Measurements from ENCODE around the gene C11orf97.

DNA sequence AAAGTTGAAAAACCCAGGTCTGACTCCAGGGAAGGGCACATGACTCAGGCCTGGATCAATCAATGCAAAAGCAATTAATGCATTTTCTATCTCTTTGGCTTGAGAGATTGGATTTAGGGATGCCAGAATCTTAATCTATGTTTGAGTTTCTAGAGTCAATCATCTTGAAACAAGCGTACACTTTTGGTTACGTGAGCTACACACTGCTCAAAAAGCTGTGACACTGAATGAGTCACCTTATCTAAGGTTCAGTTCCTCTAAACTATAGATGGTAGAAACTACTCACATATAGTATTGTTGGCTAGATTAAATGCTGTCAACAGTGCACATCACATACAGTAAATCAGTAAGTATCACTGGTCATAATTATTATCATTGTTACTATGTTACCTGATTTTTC lies 42.8 kb upstream of the C11orf97 start:
- no peak for TF ChIP-seq POLR2AphosphoS5 (IDR thresholded peaks at IDR 0.05)
- TF ChIP-seq, protein P1, sequence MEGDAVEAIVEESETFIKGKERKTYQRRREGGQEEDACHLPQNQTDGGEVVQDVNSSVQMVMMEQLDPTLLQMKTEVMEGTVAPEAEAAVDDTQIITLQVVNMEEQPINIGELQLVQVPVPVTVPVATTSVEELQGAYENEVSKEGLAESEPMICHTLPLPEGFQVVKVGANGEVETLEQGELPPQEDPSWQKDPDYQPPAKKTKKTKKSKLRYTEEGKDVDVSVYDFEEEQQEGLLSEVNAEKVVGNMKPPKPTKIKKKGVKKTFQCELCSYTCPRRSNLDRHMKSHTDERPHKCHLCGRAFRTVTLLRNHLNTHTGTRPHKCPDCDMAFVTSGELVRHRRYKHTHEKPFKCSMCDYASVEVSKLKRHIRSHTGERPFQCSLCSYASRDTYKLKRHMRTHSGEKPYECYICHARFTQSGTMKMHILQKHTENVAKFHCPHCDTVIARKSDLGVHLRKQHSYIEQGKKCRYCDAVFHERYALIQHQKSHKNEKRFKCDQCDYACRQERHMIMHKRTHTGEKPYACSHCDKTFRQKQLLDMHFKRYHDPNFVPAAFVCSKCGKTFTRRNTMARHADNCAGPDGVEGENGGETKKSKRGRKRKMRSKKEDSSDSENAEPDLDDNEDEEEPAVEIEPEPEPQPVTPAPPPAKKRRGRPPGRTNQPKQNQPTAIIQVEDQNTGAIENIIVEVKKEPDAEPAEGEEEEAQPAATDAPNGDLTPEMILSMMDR (IDR thresholded peaks at IDR 0.05 in 8 of 11, conservative IDR thresholded peaks at IDR 0.05 in 3 of 11): no peak

Data from spleen (tissue), 7 donors.